Renal cortical epithelial cell (primary cell): ENCODE results near the gene TIMM10B. TPM values are rescaled to one million over a fixed set of nuclear protein-coding genes. Genes with fewer than 3 reads are reported as not detected.

ENCODE experiments used
- DNase-seq: peaks from one replicate; pipeline ENCODE4 v3.0.0-alpha.2; 2011; ENCODE audit warnings: low read depth
- total RNA-seq: library from RNA; depleted of rRNA; stranded (reverse); fragments of >200 nt; gene quantifications from 2 replicates; pipeline ENCODE4 v1.2.3, GENCODE V29; 2014

Gene TIMM10B, protein sequence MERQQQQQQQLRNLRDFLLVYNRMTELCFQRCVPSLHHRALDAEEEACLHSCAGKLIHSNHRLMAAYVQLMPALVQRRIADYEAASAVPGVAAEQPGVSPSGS
- total RNA-seq, result 34.7 and 38.7 TPM in 2 replicates

DNA sequence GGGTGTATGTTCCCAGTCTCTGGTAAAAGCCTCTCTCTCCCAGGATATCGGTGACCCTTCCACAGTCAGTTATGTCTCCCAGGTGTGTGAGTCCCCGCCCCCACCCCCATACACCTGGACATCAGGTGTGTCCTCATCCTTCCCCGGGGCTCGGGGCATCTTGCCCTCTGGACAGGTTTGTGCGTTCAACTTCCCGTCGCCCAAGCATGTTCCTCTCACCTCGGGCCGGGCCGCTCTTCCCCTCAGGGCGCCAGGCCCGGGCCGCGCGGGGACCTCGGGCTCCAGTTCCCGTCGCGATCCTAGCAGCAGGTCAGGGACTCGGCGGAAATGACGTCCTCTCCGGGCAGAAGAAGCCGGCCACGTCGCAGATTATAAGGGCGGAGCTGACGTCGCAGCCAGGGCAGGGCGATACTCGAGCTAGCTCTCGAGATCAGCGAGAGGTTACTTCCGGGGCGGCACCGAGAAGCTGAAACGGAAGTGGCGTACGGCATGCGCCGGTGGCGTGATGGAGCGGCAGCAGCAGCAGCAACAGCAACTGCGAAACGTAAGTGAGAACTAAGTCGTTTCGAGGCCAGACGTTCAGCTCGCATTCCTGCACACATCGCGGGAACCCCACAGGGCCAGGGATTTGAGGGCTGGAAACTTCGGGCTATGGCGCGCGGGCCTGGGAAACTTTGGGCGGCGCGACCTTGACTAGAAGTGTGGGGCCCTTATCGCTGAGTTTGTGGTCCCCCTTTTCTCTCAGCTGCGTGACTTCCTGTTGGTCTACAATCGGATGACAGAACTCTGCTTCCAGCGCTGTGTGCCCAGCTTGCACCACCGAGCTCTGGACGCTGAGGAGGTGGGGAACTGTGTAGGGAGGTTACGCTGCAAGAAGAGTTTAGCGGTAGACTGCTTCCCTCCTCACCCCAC, at the start of gene TIMM10B, which contains the start of gene ARFIP2:
TSS of gene TIMM10B (plus strand) at position 490 of the 912 bp plus-strand sequence. CDS start at position 506, 16 bp downstream.
TSS of gene ARFIP2 (minus strand) at position 320 of the 912 bp plus-strand sequence. CDS start 910 bp downstream, outside the sequence.
- peak; percentile 95 for DNase-seq

DNA sequence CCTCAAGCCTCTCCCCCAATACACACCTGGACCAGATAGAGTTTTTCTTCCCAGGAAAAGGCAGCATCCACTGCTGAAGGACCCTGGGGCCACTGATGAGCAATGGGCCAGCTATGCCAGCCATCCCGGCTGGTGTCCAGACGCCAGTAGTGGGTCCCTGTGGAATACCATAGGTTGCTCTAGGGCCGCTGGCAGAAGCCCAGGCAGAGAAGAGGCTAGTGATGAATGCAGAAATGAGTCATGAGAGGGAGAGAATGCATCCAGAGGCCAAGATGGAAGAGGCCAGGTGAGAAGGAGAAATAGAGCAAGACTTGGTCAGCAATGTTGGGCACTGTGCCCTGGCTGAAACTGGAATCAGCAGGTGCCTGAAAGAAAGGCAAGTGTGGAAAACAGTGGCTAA, 49.4 kb upstream of the TIMM10B start:
- peak; percentile 68 for DNase-seq

DNA sequence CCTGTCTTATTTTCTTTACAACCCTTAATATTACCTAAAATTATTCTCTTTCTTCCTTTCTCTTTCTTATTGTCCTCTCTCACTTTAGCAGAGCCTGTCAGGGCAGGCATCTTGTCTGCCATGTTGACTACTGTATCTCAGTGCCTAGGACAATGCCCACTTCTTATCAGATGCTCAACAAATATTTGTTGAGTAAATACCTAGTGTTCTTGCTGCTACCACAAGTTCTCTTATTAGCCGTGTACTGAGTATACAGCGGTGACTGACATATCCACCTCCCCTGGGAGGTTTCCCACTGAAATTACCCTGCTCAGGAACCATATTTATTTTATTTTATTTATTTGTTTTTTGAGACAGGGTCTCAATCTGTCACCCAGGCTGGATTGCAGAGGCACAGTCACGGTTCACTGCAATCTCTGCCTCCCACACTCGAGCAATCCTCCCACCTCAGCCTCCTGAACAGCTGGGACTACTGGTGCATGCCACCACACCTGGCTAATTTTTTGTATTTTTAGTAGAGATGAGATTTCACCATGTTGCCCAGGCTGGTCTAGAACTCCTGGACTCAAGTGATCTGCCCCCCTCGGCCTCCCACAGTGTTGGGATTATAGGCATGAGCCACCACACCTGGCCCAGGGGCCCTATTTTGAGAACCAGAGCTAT, 47.2 kb upstream of the TIMM10B start:
- no peak for DNase-seq

DNA sequence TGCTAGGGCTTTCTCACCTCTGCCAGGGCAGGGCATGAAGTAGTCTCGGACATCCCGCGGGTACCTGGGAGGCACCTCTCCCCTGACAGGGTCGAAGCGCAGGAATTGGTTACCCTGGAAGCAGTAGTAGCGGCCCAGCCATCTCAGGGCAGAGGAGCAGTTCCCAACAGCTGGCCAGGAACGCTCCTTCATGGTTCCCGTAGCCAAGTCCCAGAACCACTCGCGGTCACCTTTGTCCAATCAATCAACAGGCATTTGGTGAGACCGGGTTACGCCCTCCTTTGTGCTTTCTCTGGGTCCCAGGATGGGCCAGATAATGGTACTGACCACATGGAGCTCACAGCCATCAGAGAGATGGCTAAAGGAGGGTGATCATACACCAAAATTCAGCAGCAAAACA, 43.9 kb upstream of the TIMM10B start:
- DNase-seq, result no peak

DNA sequence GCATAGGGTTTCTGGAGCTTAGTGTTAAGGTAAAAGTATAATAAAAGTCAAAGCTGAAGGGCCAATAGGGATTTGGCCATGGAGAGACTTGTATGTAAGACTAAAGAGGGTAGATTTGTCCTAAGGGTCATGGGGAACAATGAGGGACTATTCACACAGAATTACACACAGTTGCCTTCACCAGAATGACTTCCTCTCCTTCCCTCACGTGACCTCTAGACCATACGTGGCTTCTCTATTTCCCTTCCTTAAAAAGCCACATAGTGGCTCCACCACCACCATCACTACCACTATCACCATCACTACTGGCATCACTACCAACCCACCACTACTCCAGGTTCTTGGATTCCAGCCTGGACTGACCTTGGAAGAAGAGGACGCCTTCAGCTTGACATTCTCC, 43.3 kb upstream of the TIMM10B start:
- no peak for DNase-seq

GRCh38 chr11:6438979-6439571, 42.2 kb upstream of the TIMM10B start:
- peak; percentile 65 for DNase-seq

DNA sequence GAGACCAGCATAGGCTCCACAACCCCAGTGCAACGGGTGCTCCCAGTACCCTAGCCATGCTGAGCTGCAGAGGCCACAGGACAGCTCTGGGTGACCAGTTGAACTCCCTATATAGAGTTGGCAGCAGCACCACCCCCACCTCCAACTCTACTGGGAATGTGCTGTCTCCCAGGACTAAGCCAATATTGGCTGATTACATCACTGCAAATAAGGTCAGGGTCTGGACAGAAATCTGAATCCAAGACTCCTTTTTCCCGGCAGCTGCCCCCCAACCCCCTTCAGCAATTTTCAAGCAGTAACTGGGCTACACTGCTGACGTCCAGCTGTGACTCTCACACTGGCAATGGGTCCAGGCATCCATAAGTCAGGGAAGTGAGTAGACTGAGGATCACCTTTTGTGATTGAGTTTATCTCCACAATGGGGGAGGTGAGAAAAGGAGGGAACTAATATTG, 40.4 kb upstream of the TIMM10B start, which contains the start of gene HPX:
TSS of gene HPX (minus strand) at position 82 of the 453 bp plus-strand sequence. CDS start at position 58, 24 bp downstream.
- DNase-seq, result no peak

DNA sequence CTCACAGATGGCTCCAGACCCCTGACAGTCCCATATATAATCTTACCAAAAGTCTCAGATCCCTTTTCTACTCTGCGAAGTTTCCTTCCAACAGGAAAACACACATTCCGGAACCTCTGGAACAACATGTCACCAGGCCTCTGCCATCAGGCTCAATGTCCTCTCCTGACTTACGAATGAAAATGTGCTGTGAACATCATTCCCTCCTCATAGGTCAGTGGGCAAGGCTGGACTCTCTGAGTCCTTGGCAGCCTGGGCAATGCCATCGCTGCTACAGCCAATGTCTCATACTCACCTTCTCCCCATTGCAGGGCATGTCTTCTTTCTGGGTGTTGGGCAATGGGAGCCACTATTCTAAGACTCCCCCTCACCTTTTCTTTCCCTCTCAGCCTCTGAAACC, 38.9 kb upstream of the TIMM10B start:
- no peak for DNase-seq

- DNase-seq, result peak; percentile 38
Measured at GRCh38 chr11:6443269-6444003, 37.9 kb upstream of the TIMM10B start.

DNA sequence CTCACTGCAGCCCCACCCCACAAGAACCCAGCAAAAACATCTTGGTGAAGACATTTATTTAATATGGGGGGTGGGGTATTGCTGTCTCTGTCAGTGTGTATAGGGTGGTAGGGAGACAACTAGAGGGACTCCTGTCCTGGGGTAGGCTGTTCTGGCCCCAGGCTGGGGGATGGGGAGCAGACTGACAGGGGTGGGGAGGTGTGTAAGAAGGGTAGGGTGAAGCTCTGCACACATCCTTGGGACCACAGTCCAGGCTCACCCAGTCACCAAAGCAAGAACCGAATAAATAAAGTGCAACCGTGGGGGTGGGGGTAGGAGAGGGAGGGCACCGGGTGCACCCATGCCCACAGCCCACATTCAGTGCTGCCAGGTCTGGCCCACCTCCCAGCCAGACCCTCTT, 32.7 kb upstream of the TIMM10B start:
- DNase-seq, result no peak

DNA sequence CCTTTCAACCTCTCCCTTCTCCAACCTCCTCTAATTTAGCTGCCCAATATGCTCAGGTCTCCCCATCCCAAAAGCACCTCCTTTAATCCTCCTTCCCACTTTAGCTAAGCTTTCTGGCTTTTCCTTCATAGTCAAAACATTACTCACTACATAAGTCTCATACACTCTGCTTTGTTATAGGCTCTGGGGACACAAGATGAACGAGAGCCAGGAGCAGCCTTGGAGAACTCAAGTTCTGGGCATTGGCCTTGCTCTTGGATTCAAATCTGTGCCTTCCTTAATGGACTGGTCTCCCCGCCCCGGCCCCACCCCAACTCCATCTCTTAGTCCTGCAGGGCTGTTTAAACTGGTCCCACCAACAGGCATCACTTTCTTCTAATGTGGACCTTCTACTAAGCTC, 29.1 kb upstream of the TIMM10B start:
- no peak for DNase-seq

- no peak for DNase-seq
Measured at GRCh38 chr11:6453152-6453551, 28.1 kb upstream of the TIMM10B start.

DNA sequence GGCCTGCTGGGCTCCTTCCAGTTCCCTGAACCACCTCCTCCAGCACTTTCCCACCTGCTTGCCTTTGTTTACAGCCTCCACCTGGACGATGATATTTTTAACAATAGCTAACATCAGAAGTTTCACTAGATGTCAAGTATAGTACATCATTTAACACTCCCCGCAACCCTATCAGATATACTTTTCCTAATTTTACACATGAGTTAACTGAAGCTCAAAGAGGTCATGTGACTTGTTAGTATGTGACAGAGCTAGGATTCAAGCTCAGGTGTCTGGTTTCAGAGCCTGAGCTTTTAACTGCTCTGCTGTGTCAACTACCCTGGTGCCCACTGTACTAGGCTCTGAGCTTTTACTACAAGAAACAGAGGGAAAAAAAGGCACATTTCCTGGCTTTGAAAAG, 26.2 kb upstream of the TIMM10B start:
- no peak for DNase-seq

- no peak for DNase-seq
Measured at GRCh38 chr11:6456361-6457073, 24.8 kb upstream of the TIMM10B start.

- DNase-seq, result no peak
Measured at GRCh38 chr11:6457581-6458320, 23.6 kb upstream of the TIMM10B start.

GRCh38 chr11:6458352-6459098, 22.8 kb upstream of the TIMM10B start:
- no peak for DNase-seq

DNA sequence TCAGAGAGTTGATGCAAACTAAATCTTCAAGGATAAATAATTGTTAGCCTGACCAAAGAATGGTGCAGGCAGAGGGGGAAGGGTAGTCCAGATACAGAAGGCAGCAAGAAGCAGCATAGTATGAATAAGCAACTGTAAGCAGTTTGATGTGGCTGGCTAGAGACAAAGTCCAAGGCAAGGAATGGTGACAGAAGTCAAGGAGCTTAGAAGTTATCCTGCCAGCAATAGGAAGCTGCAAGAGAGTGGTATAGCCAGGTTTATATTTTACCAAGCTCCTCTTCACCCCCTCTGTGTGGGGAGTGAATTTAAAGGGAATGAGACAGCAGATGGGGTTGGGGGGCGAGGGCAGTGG, 22.2 kb upstream of the TIMM10B start:
- DNase-seq, result no peak

- peak; percentile 84 for DNase-seq
Measured at GRCh38 chr11:6468712-6469495, 12.4 kb upstream of the TIMM10B start.
